ENCODE data around the gene CREBRF. TPM values are rescaled to one million over a fixed set of nuclear protein-coding genes. Genes with fewer than 3 reads are reported as not detected.
A peak's percentile ranks its signal among the peaks of the same experiment; 100 is the strongest.
"Not testable (repeated sequence)": the region's sequence is repeated elsewhere in the genome, so short reads cannot be mapped to it uniquely, and the experiment has no call there.

Gene CREBRF, protein sequence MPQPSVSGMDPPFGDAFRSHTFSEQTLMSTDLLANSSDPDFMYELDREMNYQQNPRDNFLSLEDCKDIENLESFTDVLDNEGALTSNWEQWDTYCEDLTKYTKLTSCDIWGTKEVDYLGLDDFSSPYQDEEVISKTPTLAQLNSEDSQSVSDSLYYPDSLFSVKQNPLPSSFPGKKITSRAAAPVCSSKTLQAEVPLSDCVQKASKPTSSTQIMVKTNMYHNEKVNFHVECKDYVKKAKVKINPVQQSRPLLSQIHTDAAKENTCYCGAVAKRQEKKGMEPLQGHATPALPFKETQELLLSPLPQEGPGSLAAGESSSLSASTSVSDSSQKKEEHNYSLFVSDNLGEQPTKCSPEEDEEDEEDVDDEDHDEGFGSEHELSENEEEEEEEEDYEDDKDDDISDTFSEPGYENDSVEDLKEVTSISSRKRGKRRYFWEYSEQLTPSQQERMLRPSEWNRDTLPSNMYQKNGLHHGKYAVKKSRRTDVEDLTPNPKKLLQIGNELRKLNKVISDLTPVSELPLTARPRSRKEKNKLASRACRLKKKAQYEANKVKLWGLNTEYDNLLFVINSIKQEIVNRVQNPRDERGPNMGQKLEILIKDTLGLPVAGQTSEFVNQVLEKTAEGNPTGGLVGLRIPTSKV
- total RNA-seq (2014; rRNA removed; shearing (Covaris generic)), result 24.6 and 25.6 TPM in 2 replicates
- 6.8 and 8.7 TPM in 2 replicates for polyA plus RNA-seq (2015; cell fraction: cytosol; rRNA removed)
- polyA plus RNA-seq (2015; cell fraction: nucleus; rRNA removed), result 31.4 and 33.9 TPM in 2 replicates

DNA sequence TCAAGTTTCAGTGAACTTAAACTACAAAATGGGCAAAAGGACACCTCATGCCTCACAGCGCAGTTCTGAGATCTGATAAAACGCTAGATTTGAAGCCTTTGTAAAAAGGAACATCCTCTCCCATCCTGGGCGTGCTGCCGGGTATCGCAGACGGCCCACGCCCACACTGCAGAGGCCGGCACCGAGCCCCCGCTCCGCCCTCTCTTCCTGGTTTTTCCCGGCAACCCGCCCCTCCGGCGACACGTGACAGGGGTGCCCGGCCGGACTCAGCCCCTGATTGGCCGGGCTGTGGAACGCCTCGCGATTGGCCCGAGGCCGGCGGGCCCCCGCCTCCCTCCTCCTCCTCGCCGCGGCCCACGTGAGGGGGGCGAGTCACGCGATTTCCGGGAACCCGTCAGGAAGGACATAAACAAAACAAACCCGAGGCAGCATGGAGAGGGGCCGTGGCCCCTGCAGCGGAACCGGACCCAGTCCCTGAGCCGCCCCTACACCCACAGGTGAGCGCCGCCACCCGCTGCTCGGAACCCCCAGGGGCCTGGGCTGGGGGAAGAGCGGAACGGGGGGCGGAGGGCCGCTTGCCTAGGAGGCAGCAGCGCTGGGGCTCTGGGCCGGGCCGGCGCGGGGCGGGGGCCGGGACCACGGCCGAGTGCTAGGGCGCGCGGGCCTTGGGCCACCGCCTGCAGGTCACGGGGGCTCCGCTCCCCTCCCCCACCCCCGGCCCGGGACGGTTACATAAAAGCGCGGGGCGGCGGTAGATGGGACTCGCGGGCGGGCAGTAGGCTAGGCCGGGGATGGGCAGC lies at the start of gene CREBRF:
Gene CREBRF, plus strand, starts transcription at position 370 of the 800 bp plus-strand sequence. CDS start 24,424 bp downstream, outside the sequence.
- peak; percentile 93 for DNase-seq (ENCODE audit: low read depth, low spot score)
- in situ Hi-C loops (cut with HindIII; ENCODE audit: low pct_unique_long_range_greater_than_20kb, low sequenced_read_pairs), result no loop called here

DNA sequence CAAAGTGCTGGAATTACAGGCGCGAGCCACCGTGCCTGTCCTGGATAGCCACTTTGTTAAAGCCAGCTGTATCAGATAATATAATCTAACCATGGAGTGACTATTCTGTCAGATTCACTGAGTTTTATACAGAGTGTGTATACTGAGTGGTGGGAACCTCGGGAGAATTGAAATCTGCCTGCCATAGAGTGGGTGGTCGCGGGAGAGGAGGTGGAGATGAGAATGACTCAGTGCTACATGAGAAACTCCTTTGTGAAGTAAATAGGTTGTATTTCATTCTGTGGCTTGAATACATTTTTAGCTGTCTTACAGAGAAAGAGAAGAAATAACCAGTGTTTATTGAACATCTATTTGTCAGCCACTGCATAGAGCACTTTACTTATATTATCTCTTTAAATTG lies 46.1 kb upstream of the CREBRF start:
- in situ Hi-C loops (cut with HindIII; ENCODE audit: low pct_unique_long_range_greater_than_20kb, low sequenced_read_pairs), result no loop called here
- peak; percentile 18 for DNase-seq (ENCODE audit: low read depth, low spot score)

DNA sequence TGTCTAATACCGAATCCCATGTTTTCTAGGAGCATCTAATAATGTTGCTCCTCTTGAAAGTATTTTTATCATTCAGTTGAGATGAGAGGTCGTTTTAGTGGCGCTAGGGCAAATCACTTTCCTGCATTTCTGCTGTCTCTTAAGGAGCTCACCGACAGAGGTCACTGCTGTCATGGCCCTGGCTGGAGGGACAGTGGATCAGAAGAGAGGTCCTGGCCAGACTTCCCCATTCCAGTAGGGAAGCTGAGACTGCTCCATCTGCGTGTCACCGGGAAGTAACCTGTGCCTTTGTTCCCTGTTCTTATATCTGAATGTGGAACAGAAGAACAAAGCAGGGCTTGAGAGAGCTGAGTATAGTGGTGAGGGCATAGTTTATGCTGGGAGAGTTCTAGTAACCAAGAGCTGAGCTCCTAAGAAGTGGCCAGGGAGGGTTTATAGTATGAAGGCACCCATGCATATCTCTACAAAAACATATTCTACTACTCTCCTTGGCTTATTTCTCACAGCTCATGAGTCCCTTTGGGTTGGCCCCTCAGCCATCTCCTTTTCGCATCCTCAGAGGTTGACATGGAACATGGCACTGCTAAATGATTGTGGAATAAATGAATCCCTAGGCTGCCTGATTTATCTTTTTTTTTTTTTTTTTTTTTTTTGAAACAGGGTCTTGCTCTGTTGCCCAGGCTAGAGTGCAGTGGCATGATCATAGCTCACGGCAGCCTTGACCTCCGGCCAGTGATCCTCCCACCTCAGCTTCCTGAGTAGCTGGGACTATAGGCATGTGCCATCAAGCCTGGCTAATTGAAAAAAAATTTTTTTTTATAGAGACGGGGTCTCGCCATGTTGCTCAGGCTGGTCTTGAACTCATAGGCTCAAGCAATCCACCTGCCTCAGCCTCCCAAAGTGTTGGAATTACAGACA lies 45.3 kb upstream of the CREBRF start:
- in situ Hi-C loops (cut with HindIII; ENCODE audit: low pct_unique_long_range_greater_than_20kb, low sequenced_read_pairs), result no loop called here
- DNase-seq (ENCODE audit: low read depth, low spot score), result peak; percentile 73

DNA sequence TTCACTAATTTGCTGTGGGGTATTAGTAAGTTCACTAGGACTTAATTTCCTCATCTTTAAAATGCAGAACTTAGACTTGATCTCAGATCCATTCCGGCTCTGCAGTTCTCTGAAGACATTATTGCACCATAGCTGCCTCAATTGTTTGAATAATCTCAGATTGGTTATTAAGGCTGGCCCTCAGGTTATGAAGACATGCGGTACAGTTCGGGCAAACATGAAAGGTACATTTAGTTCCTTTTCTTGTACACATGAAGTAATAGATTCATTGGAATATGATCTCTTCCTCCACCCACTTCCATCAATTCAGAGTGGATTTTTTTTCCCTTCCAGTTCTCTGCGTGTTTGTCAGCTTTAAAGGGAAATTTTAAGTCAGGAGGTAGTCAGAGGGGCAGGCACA lies 44.6 kb upstream of the CREBRF start:
- DNase-seq (ENCODE audit: low read depth, low spot score), result no peak
- in situ Hi-C loops (cut with HindIII; ENCODE audit: low pct_unique_long_range_greater_than_20kb, low sequenced_read_pairs), result no loop called here

DNA sequence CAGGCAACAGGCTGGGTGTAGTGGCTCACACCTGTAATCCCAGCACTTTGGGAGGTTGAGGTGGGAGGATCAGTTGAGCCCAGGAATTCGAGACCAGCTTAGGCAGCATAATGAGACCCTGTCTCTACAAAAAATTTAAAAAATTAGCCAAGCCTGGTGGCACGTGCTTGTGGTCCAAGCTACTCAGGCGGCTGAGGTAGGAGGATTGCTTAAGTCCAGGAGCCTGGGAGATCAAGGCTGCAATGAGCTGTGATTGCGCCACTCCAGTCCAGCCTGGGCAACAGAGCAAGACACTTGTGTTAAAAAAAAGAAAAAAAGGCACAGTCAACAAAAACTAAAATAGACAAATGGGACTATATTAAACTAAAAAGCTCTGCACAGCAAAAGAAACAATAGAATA lies 43.3 kb upstream of the CREBRF start:
- in situ Hi-C loops (cut with HindIII; ENCODE audit: low pct_unique_long_range_greater_than_20kb, low sequenced_read_pairs), result no loop called here
- DNase-seq (ENCODE audit: low read depth, low spot score), result no peak

DNA sequence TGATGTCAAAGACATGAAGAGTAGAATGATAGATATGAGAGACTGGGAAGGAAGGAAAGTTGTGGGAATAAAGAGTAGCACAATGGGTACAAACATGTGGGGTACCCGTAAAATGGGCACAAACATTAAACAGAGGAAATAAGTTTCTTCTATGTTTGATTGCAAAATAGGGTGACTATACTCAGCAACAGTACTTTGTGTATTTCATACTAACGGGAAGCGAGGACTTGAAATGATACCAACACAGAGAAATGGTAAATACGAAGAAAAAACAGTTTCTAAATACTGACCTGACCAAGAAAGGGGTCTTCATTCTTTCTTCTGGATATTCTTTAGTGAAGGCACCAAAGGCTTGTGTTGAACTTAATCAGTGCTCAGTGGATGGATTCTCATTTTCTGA lies 41.5 kb upstream of the CREBRF start:
- DNase-seq (ENCODE audit: low read depth, low spot score), result no peak
- in situ Hi-C loops (cut with HindIII; ENCODE audit: low pct_unique_long_range_greater_than_20kb, low sequenced_read_pairs), result no loop called here

DNA sequence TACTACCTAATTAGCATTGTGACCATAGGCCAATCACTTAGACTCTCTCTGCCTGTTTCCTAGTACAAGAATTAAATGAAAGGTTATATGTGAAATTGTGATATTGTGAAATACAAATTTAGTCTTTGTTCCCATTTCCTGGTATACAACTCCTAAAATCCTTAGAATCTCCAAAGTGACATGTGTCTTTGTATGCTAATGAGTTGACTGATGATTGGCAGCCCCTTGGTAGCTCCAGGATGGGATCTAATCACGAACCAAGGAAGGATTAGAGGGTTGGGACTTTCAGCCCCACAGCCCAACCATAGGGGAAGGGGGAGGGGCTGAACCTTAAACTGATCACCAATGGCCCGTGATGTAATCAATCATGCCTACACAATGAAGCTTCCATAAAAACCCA lies 41.0 kb upstream of the CREBRF start:
- DNase-seq (ENCODE audit: low read depth, low spot score), result no peak
- in situ Hi-C loops (cut with HindIII; ENCODE audit: low pct_unique_long_range_greater_than_20kb, low sequenced_read_pairs), result no loop called here

DNA sequence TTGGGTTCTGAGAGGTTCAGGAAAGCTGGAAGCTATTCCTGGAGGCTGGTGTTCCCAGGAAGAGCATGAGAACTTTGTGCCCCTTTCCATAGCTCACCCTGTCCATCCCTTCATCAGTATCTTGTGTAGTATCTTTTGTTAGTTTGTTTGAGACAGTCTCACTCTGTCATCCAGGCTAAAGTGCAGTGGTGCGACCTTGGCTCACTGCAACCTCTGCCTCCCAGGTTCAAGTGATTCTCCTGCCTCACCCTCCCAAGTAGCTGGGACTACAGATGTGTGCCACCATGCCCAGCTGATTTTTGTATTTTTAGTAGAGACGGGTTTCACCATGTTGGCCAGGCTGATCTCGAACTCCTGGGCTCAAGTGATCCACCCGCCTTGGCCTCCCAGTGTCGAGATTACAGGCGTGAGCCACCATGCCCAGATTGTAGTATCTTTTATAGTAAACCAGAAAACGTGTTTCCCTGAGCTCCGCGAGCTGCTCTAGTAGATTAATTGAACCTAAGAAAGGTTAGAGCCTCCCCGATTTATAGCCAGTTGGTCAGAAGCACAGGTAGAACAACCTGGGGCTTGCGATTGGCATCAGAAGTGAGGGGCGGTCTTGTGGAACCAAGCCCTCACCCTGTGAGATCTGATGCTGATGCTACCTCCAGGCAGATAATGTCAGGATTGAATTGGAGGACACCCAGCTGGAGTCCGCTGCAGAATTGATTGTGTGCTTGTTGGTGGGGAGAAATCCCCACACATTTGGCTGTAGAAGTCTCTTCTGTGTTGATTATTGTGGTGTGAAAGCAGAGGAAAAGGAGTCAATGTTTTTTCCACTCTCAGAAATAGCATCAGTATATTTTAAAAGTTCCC lies 40.3 kb upstream of the CREBRF start:
- no peak for DNase-seq (ENCODE audit: low read depth, low spot score)
- in situ Hi-C loops (cut with HindIII; ENCODE audit: low pct_unique_long_range_greater_than_20kb, low sequenced_read_pairs), result no loop called here

DNA sequence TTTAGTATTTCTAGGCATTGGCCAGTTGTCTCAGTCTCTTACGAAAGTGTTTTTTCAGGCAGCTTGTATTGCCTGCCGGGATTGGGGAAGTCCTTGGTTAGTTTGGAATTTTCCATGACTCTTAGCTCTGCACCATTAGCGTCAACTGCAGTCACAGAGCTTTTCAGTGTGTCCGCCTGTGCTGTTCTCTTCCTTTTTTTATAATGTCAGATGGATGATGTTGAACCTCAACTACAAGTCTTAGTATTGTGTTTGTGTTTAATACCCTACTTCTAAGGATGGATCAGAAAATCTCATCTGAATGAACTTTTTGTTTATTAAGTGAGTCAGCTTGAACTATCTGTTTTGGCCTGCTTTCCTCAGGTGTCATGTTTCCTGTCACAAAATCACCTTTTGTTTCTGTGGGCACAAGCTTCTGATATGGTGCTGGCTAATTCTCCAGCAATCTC lies 39.5 kb upstream of the CREBRF start:
- peak; percentile 94 for DNase-seq (ENCODE audit: low read depth, low spot score)
- in situ Hi-C loops (cut with HindIII; ENCODE audit: low pct_unique_long_range_greater_than_20kb, low sequenced_read_pairs), result no loop called here

DNA sequence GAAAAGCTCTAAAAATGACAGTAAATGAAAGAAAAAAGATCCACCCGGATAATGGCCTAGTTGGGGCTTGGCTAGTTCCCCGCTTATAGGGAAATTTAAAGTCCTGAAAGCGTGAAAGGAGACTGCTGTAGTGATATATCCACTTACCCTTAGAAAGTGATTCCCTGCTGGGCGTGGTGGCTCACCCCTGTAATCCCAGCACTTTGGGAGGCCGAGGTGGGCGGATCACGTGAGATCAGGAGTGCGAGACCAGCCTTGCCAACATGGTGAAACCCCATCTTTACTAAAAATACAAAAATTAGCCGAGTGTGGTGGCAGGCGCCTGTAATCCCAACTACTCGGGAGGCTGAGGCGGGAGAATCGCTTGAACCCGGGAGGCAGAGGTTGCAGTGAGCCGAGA lies 39.1 kb upstream of the CREBRF start:
- DNase-seq (ENCODE audit: low read depth, low spot score); in situ Hi-C loops (cut with HindIII; ENCODE audit: low pct_unique_long_range_greater_than_20kb, low sequenced_read_pairs): not testable (repeated sequence)

DNA sequence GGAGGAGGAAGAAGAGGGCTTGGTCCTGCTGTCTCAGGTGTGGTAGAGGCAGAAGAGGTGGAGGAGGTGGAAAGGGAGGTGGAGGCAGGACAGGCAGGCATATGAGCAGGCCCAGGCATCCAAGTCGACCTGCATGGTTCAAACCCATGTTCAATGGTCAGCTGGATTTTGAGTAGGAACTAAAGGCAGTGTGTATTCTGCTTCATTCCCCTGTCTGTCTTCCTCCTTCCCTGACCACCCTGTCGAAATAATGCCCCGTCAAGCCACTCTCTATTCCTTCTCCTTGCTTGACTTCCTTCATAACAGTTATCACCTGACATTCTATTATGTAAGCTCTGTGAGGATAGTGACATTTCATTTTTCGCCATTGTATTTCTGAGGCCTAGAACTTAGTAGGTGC lies 37.8 kb upstream of the CREBRF start:
- DNase-seq (ENCODE audit: low read depth, low spot score), result no peak
- in situ Hi-C loops (cut with HindIII; ENCODE audit: low pct_unique_long_range_greater_than_20kb, low sequenced_read_pairs), result no loop called here

DNA sequence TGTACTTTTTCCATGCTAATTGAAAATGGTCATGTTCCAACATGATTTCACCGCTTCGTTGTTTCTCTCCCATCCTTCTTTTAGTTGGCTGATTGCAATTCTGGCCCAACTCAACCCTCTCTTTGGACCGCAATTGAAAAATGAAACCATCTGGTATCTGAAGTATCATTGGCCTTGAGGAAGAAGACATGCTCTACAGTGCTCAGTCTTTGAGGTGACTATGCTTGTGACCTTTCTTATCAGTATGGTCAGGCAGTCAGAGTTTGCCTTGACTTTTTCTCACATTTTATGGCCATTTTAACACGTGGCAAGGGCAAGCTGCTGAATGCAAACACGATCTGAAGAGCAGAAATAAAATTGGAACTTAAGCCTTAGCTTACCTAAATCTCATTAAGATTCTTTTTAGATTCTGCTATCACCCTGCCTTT lies 36.0 kb upstream of the CREBRF start:
- DNase-seq (ENCODE audit: low read depth, low spot score), result no peak
- in situ Hi-C loops (cut with HindIII; ENCODE audit: low pct_unique_long_range_greater_than_20kb, low sequenced_read_pairs), result no loop called here

DNA sequence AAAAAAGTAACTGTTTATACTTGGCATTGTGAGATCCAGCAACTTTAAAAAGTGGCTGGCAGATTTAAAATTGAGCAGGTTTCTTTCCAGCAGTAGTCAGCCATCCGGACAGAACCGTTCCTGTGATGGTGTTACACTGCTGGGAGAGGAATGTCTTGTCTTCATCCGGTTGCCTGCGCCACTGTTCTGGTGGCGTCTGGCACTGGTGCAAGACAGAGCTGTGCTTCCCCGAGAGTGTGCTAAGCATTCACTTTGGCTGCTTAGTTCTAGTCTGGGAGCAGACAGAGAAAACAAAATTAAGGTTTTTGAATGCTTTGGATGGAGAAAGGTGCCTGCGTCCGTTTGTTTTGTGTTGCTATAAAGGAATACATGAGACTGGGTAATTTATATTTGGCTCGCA lies 35.5 kb upstream of the CREBRF start:
- no peak for DNase-seq (ENCODE audit: low read depth, low spot score)
- in situ Hi-C loops (cut with HindIII; ENCODE audit: low pct_unique_long_range_greater_than_20kb, low sequenced_read_pairs), result no loop called here

DNA sequence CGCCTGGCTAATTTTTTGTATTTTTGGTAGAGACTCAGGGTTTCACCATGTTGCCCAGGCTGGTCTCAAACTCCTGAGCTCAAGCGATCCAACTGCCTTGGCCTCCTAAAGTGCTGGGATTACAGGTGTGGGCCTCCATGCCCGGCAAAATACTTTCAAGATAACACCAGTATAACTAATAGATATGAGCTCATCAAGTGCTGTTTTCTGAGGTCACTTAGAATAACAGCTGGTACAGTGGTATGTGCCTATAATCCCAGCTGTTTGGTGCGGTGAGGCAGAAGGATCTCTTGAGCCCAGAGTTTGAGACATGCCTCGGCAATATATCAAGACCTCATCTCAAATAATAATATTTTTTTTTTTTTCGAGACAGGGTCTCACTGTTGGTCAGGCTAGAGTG lies 30.5 kb upstream of the CREBRF start:
- in situ Hi-C loops (cut with HindIII; ENCODE audit: low pct_unique_long_range_greater_than_20kb, low sequenced_read_pairs), result no loop called here
- DNase-seq (ENCODE audit: low read depth, low spot score), result no peak

DNA sequence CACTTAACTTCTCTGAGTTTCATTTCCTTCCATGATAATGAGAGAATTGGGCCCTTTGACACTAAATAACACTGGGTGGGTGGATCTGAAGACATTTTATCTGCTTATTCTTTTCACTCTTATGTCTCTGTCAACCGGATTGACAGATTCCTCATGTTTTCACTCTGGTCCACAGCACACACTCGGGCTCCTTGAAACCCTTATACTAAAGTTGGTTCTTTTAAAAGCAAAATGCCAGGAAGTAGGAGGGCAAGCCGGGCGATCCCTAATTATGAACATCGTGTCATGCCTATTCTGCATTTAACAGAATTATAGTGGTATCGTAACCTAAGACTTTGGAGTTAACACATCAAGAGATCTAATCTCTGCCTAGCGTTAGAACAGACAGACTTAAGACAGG lies 28.2 kb upstream of the CREBRF start:
- in situ Hi-C loops (cut with HindIII; ENCODE audit: low pct_unique_long_range_greater_than_20kb, low sequenced_read_pairs), result no loop called here
- DNase-seq (ENCODE audit: low read depth, low spot score), result no peak

DNA sequence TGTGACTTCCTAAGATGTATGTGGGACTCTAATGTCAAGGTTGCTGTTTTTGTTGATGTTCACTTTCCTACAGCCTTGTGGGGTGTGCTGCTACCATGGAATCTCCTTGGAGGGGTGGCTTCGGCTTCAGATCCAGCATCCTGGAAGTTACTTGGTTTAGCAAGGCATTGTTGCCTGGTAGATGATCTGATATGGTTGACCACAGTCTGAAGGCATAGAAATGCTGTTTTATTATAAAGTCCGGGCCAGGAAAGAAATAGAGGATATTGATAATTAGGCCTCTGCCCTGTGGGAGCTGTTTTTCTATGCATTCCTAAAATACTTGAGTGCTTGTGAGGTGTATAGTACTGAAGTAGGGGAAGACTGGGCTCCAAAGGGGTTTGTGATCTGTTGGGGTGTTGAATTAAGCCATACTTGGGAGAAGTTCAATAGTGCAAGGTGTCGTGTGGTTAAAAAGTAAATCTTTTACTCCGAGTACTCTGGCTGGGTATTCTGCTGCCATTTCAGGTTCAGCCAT lies 27.3 kb upstream of the CREBRF start:
- in situ Hi-C loops (cut with HindIII; ENCODE audit: low pct_unique_long_range_greater_than_20kb, low sequenced_read_pairs), result no loop called here
- DNase-seq (ENCODE audit: low read depth, low spot score), result no peak

Measured in SK-MEL-5 (cell line).